Gastroesophageal sphincter (tissue), 3 donors: Measurements from ENCODE around the gene DNTTIP2.

Experiments
- CTCF ChIP-seq, 4 experiments: fragments of 200-600 bp in 2 of 4; fragments of 450-650 bp in 2 of 4; sonication (generic) in 1 of 4; IDR thresholded peaks; one replicate each; pipeline ENCODE4 v1.5.1; 2017 to 2019; ENCODE audit warnings: antibody characterized with exemption in 4 of 4, mild to moderate bottlenecking in 2 of 4, moderate library complexity in 2 of 4
- EP300 ChIP-seq: sonication (generic); formaldehyde crosslinking; IDR thresholded peaks from one replicate; pipeline ENCODE4 v1.6.1; 2017; ENCODE audit warnings: antibody characterized with exemption, mild to moderate bottlenecking
- POLR2A ChIP-seq, 2 donors: fragments of 450-650 bp; IDR thresholded peaks; one replicate each; pipeline ENCODE4 v1.6.1; 2017; ENCODE audit warnings: antibody characterized with exemption in 2 of 2, mild to moderate bottlenecking in 2 of 2, moderate library complexity in 1 of 2
- POLR2AphosphoS5 ChIP-seq: sonication (generic); formaldehyde crosslinking; IDR thresholded peaks from one replicate; pipeline ENCODE4 v1.6.1; 2017; ENCODE audit warnings: antibody characterized with exemption

- TF ChIP-seq CTCF (IDR thresholded peaks at IDR 0.05) (no peak), POLR2A (IDR thresholded peaks at IDR 0.05) (no peak), EP300 (no peak), POLR2AphosphoS5 (no peak)
Observed at GRCh38 chr1:93848350-93848883, 30.6 kb downstream of the DNTTIP2 start.
